Measurements from ENCODE around the gene AUP1.
A peak's percentile ranks its signal among the peaks of the same experiment; 100 is the strongest.
"Not testable (repeated sequence)": the region's sequence is repeated elsewhere in the genome, so short reads cannot be mapped to it uniquely, and the experiment has no call there.

AUP1 gene

DNA sequence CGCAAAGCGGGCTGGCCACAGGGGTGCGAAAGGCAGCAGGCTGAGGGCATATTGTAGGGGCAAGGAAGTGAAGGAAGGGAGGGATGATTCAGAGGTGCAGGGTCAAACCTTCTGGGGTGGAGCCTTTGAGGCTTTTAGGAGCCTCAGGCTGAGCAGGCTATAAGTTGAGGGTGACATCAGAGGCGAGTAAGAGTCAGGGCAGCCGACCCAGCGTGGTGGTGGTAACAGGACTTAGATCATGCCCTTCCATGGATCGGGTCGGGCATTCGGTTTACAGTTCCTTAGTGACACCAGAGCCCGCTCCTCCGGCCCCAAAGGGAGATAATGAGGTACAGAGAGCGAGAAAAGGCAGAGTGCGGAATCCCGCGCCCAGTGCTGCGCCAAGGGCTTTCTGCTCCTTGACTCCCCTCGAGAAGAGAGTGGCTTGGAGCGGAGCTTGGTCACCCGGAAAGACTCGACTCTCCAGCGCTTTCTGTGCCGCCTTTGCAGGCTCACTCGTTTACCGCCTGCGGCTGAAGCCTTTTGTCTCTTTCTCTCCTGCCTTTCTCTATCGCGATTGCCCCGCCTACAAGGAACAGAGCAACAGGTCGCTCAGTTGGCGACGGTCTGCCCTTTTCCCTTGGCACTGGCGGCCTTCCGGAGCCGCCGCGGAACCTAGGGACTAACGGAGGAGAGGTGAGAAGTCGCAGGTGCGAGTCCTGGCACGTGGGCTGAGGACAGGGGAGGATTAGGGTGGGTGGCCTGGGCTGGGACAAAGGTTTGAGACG is 30.8 kb downstream of the AUP1 start:
- peak; percentile 59 for DNase-seq (ENCODE audit: low spot score)

DNA sequence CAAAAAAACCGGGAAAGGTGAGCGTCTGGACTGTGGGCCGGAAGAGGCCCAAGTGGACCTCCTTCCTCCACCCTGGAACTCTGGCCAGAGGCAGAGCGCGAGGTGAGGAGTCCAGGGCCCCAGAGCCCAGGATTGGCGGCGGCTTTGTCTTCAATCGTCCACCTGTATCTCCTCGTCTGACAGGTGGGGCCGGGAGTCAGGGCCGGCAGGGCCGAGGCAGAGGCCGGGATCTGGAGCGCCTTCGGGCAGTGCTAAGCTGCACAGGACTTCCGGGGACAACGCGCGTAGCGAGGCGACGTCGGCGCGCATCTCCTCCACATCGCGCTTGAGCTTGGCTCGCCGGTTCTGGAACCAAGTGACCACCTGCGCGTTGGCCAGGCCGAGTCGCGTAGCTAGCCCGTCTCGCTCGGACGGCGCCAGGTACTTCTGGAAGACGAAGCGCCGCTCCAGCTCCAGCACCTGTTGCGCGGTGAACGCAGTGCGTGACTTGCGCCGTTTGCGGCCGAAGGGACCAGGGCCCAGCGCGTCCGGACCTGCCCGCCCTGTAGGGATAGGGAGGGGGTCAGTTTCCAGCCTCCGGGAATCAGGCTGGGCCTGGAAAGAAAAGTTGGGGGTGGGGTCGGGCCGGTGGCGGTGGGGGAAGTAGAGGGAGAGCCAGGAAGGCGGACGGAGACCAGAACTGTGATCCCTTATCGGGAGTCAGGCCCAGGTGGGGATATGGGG is 31.6 kb downstream of the AUP1 start:
- DNase-seq (ENCODE audit: low spot score) = no peak

DNA sequence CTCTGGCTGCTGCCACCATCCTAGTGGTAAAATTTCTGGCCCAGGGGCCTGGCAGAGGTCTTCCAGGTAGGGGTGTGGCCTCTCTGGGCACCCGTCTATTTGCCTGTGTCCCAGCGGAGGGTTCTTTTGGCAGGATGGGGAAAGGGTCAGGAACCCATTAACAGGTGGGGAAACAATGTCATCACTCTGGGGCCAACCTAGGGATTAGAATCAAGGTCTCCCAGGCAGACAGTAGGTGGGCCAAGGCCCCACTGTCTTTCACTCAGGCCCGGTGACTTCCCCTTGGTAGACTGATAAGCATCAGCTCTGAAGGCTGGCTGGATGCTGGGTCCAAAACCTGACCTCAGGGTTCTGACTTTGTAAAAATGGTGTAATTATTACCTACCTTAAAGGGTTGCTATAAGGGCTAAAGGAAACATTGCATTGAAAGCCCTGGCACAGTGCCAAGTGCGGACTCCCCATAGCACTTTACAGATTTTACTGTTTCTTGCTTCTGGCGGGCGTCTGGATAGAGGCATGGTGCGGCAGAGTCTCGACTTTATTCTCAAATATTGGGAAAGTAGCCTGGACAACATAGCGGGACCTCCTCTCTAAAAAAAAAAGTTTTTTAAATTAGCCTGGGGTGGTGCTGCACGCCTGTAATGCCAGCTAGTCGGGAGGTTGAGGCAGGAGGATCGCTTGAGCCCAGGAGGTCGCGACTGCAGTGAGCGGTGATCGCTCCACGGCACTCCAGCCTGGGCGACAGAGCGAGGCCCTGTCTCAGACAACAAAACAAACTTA is 32.3 kb downstream of the AUP1 start:
- DNase-seq (ENCODE audit: low spot score) = no peak

DNA sequence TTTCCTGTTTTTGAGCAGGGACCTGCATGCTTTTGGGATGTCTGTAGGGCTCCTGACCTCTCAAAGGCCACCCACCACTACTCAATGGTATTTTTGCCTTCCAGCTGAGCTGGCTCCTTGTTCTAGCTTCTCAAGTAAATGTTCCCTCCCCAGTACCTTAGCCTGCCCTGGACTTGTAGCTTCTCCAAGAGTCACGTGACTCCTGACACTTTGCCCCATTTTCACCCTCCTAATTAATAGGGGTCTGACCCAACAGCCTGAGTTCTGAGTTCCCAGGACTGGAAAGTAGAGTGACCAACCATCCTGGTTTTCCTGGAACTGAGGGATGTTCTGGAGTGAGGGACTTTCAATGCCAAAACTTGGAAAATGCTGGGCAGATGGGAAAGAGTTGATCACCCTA is 34.1 kb downstream of the AUP1 start:
- DNase-seq (ENCODE audit: low spot score) = no peak

DNA sequence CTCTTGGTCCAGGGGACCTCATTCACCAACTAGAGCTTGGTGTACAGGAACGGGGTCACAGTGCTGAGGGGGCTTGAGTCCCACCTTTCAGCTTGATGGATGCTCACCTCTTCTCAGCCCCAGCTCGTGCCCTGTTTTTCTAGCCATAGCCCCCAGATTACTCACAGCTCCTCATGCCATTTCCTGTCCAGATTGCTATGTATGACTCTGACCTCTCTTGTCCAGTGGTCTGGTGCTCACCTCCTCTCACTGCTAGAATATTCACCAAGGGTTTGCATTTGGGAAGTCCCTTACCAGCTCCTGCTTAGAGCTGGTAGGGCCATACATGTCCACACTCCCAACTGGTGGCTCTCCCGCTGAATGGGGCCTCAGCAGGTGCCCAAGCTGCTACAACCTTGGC is 36.0 kb downstream of the AUP1 start:
- DNase-seq (ENCODE audit: low spot score) = no peak

DNA sequence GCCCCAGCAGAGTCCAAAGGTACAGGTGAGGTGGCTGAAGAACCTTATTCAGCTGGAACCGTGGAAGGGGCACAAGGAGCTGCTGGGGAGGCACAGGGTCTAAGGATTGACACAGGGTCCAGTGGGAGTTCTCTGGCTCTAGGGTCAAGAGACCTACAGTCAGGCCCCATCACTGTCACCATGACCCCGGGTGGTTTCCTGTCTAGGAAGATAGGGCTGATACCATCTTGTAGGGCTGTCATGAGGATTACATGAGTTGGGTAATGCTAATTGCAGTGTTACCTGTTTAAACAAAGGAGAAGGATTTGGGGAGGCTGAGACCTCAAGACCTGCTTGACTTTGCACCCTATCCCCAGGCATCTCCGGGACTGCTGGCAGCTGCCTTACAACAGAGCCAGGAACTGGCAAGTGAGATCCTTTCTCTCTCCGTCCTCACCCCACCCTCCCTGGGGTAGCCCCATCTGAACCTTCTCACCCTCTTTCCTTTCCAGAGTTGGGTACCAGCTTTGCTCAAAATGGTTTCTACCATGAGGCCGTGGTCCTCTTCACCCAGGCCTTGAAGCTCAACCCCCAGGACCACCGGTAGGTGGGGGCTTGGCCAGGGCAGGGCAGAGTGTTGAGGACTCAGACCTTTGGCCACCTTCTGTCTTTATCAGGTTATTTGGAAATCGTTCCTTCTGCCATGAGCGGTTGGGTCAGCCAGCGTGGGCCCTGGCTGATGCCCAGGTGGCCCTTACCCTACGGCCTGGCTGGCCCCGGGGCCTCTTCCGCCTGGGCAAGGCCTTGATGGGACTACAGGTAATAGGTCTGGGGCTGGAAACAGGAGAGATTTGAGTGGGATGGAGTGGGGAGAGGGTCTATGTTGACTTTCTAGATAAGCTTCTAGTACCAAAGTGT is 37.6 kb downstream of the AUP1 start:
- DNase-seq (ENCODE audit: low spot score) = no peak

DNA sequence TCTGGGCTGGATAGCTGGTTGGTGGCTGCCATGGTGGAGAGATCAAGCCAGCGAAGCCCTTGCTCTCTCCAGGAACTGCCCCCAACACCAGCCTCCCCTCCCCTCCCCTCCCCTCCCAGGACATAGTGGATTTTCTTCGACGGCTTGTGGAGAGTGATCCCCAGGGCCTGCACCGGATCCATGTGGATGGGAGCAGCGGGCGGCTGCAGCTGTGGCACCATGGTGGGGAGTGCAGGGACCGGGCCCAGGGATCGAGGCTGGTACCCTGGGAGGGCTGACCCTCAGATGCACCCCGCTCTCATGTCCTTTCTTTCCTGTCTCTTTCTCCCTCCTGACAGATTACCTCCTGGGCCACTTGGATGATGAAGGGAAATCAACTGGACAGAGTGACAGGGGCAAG is 39.6 kb downstream of the AUP1 start:
- DNase-seq (ENCODE audit: low spot score) = no peak

DNA sequence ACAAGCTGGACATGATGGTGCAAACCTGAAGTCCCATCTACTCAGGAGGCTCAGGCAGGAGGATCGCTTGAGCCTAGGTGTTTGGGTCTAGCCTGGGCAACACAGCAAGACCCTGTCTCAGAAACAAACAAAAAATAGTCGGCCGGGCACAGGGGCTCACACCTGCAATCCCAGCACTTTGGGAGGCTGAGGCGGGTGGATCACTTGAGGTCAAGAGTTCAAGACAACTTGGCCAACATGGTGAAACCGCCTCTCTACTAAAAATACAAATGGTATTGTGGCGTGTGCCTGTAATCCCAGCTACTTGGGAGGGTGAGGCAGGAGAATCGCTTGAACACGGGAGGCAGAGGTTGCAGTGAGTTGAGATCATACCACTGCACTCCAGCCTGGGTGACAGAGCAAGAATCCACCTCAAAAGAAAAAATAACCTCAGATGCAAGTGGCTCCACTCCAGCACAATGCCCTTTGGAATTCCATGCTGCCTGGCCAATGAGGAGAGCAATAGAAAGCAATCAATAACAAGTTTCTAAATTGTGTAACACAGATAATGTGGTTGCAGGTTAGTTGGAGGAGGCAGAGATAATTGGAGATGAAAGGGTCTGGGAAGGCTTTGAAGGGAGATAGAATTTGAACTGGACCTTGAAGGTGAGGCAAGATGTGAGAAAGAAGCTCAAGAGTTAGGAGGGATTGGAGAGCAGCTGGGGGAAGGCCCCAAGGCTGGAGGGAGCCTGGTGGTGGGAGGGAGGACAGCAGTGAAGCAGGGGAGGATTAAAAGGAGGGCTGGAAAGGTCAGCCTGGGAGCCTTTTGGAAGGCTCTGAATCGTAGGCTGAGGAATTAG is 40.6 kb downstream of the AUP1 start:
- no peak for DNase-seq (ENCODE audit: low spot score)

DNA sequence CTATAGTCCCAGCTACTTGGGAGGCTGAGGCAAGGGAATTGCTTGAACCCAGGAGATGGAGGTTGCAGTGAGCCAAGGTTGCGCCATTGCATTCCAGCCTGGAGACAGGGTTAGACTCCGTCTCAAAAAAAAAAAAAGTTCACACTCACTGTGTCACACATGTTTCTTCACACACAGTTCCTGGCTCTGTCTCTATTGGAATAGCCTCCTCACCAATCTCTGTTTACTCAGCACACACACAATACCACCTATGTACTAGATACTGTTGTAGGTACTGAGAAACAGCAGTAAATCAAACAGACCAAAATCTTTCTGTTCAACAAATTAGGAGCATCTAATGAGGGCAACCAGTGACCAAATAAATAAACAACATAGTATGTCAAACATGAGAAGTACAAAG is 43.4 kb downstream of the AUP1 start:
- DNase-seq (ENCODE audit: low spot score) = no peak

DNA sequence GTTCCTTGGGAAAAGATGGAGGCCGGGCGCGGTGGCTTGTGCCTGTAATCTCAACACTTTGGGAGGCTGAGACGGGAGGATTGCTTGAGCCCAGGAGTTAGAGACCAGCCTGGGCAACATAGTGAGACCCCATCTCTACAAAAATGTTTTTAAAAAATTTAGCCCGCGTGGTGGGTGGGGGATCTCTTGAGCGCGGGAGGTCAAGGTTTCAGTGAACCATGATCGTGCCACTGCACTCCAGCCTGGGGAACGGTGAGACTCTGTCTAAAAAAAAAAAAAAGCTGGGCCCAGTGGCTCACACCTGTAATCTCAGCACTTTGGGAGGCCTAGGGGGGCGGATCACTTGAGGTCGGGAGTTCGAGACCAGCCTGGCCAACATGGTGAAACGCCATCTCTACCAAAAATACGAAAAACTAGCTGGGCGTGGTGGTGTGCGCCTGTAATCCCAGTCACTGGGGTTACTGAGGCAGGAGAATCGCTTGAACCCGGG is 45.8 kb downstream of the AUP1 start:
- not testable (repeated sequence) for DNase-seq (ENCODE audit: low spot score)

DNA sequence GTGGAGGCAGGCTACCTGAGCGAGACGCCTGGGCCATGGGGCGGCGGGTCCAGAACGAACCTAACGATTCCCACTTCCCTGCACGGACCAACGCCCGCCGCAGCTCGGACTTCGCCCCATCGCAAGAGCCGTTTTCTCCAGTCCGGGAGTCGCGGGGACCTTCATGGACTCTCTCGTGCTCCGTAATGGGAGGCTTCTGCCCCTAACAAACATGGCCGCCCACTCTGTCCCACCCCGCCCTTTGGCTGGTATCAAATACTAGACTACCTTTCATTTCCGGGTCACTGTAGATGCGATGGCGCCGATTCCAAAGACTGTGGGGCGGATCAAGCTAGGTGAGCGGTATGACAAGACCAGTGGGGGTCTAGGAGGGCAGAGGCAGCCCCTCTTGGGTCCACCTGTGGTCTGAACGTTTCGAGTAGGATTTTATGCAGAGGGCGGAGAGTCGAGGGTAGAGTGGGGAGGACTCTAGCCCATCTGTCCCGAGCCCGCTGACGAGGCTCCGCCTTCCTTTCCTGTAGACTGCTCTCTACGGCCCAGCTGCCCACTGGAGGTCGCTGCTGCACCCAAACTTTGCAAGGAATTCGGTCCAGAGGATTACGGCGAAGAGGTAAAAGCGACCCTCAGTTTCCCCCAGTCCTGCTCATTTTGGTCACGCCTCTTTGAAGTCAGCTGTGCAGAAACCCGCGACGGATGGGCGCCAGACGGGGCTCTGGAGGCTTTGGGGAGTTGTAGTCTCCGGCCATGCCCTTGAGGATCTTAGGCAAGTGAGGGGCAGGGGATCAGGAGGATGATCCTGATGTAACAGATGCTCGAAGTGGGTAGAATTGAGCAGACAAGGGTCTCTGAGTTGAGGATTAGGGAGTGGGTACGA is 46.5 kb downstream of the AUP1 start, which contains the start of the genes CCDC142 and TTC31:
CCDC142 (minus strand) TSS at position 198 of the 874 bp plus-strand sequence; CDS start at position 37, 161 bp downstream.
TTC31 (plus strand) TSS at position 281 of the 874 bp plus-strand sequence; CDS start at position 296, 15 bp downstream.
- peak; percentile 95 for DNase-seq (ENCODE audit: low spot score)

DNA sequence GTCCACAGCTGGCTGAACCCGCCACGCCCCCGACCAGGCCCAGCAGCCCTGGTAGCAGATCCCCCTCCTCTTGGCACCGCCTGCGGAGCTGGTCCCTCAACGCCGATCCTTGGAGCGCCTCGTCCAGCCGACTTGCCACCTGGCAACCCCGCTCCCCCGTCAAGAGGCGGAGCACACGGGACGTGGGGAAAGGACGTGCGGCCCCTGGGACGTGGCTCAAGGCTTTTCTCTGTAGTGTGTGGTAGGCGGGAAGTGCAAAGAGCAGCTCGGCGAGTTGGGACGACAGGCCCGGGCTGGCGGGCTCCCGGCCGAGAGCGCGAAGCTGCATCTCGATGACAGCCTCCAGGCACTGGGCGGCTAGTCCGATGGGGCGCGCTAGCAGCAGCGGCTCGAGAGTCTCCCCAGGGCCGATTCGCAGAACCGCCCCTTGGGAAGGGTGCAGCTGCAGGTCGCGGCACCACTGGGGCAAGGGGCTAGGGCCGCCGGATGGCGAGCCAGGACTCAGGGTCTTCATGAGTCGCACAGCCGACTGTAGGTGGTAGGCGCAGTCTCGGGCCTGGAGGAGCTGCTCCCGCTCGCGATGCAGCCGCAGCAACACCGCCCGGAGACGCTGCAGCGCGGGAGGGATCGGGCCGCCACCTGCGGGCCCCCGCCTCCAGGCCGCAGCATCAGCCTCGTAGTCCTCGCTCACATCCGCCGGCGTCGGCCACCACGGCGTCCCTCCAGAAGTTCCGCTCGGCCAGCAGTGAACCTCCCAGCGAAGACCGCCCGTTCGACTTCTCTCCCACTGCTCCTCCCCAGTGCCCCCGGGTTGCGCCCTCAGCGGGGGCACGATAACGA is 47.3 kb downstream of the AUP1 start:
- no peak for DNase-seq (ENCODE audit: low spot score)

DNA sequence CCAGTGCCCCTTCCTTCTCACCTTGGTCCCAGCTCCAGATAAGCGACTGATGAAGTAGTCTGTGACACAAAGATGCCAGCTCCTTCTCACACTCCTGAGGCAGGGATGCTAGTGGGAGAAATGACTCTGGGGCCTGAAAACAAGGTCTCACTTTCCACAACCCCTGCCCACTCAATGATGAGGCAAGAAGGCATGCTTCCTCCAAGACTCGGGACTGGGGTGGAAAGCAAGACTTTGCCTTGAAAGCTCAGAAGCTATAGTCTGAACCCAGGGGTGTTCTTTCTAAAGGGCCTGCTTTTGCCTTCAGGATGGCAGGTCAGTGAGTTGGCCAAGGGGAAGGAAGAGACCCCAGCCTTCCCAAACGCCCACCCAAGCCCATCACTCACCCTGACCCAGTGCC is 48.1 kb downstream of the AUP1 start:
- no peak for DNase-seq (ENCODE audit: low spot score)

All from activated CD4-positive, alpha-beta T cell treated with anti-CD3 and anti-CD28 coated beads, Interleukin-2, Interleukin-4, amounts not matched to agents 100 ng/mL and 50 ng/mL, durations not matched to agents 16 hours and 8 hours (primary cell).